Glomerular endothelial cell (primary cell): ENCODE results near the gene SOX10. TPM values are rescaled to one million over a fixed set of nuclear protein-coding genes. Genes with fewer than 3 reads are reported as not detected.

Source experiments
- DNase-seq: peaks from one replicate; pipeline ENCODE4 v3.0.0-alpha.2; 2011; ENCODE audit warnings: low read depth, low spot score; ENCODE audit errors: extremely low read depth
- total RNA-seq: library from RNA; depleted of rRNA; stranded (reverse); fragments of >200 nt; gene quantifications from 2 replicates; pipeline ENCODE4 v1.2.3, GENCODE V29; 2015

SOX10 gene
- not detected in 2 replicates for total RNA-seq

- no peak for DNase-seq
These were observed at the start of gene SOX10 for GRCh38 chr22:37983860-37984791. SOX10 (minus strand) TSS chr22:37984555; CDS start chr22:37983784, 771 bp downstream.

- no peak for DNase-seq
These were observed 49.3 kb upstream of the SOX10 start for GRCh38 chr22:38033522-38034277.

GRCh38 chr22:38032681-38033521 lies 48.5 kb upstream of the SOX10 start:
- no peak for DNase-seq

GRCh38 chr22:38031491-38031890 lies 47.1 kb upstream of the SOX10 start:
- DNase-seq: no peak

GRCh38 chr22:38030311-38031133 lies 46.2 kb upstream of the SOX10 start:
- no peak for DNase-seq

GRCh38 chr22:38029901-38030300 lies 45.5 kb upstream of the SOX10 start:
- no peak for DNase-seq

- DNase-seq: no peak
These were observed 45.0 kb upstream of the SOX10 start for GRCh38 chr22:38029370-38029769.

- DNase-seq: no peak
These were observed 44.2 kb upstream of the SOX10 start for GRCh38 chr22:38028344-38029130.

- DNase-seq: no peak
These were observed 43.1 kb upstream of the SOX10 start for GRCh38 chr22:38027487-38027886.

- no peak for DNase-seq
These were observed 42.1 kb upstream of the SOX10 start for GRCh38 chr22:38026130-38027111.

- DNase-seq: no peak
These were observed 41.2 kb upstream of the SOX10 start for GRCh38 chr22:38025514-38025913.

GRCh38 chr22:38023045-38023444 lies 38.7 kb upstream of the SOX10 start:
- no peak for DNase-seq

- no peak for DNase-seq
These were observed 36.9 kb upstream of the SOX10 start for GRCh38 chr22:38021206-38021605.

GRCh38 chr22:38018938-38019827 lies 34.8 kb upstream of the SOX10 start:
- no peak for DNase-seq

GRCh38 chr22:38017939-38018885 lies 33.9 kb upstream of the SOX10 start:
- no peak for DNase-seq
